A549 (cell line): ENCODE measurements around the gene NPBWR2. TPM values are rescaled to one million over a fixed set of nuclear protein-coding genes. Genes with fewer than 3 reads are reported as not detected.

Experiments
- ATAC-seq, 2 experiments: fragments of 200-7000 bp in 1 of 2; fragments of >200 bp in 1 of 2; cut with Nextera tagmentation in 1 of 2; cut with Tn5 transposase in 1 of 2; 3 replicates each; pipeline versions ENCODE4 v1.8.0 to v1.9.1; 2018 to 2020; ENCODE audit warnings: mild to moderate bottlenecking in 1 of 2, moderate library complexity in 1 of 2
- CTCF ChIA-PET: fragments of 300-600 bp; sonication (Branson Sonifier 250); formaldehyde crosslinking; extraction: SDS; loops from one replicate; lab custom pipeline; 2021; ENCODE audit warnings: antibody characterized with exemption, inconsistent platforms; lab: Yijun Ruan, JAX
- POLR2A ChIA-PET: fragments of 350-600 bp; formaldehyde crosslinking; extraction: SDS; loops from one replicate; lab custom pipeline; 2021; ENCODE audit warnings: antibody characterized with exemption, inconsistent platforms; lab: Yijun Ruan, JAX
- DNase-seq, 2 experiments: peaks; one replicate each; pipeline versions ENCODE4 v3.0.0 to v3.0.0-alpha.2; 2011 to 2016; ENCODE audit warnings: low read depth in 1 of 2, low spot score in 1 of 2
- FAIRE-seq: peaks from 2 replicates; lab custom pipeline; 2011; peaks lifted over from hg19 to GRCh38; lab: Jason Lieb, UNC
- H3K27ac ChIP-seq, 2 experiments: fragments of >200 bp; sonication (Bioruptor Twin); formaldehyde crosslinking; 3 replicates each; pipeline ENCODE4 v1.5.1; 2016 to 2017
- H3K4me1 ChIP-seq: fragments of >200 bp; sonication (Bioruptor Twin); formaldehyde crosslinking; 3 replicates; pipeline ENCODE4 v1.6.1; 2016
- H3K4me2 ChIP-seq: fragments of >200 bp; sonication (Bioruptor Twin); formaldehyde crosslinking; 3 replicates; pipeline ENCODE4 v1.6.1; 2016
- H3K4me3 ChIP-seq: fragments of >200 bp; sonication (Bioruptor Twin); formaldehyde crosslinking; 3 replicates; pipeline ENCODE4 v1.5.1; 2016
- H3K9me3 ChIP-seq: fragments of >200 bp; sonication (Bioruptor Twin); formaldehyde crosslinking; 3 replicates; pipeline ENCODE4 v1.6.1; 2016
- CBX2 ChIP-seq: fragments of 200-600 bp; sonication (generic); IDR thresholded peaks from 2 replicates; pipeline ENCODE4 v1.6.1; 2016; ENCODE audit warnings: low read depth, mild to moderate bottlenecking, borderline replicate concordance
- CBX8 ChIP-seq: fragments of 200-600 bp; sonication (generic); IDR thresholded peaks from 2 replicates; pipeline ENCODE4 v1.6.1; 2016
- CEBPB ChIP-seq, 2 experiments: fragments of >200 bp in 1 of 2; sonication (Bioruptor Twin) in 1 of 2; formaldehyde crosslinking in 1 of 2; IDR thresholded peaks; 2 replicates each; pipeline ENCODE4 v1.6.1; 2012 to 2016
- CHD2 ChIP-seq: fragments of 150-350 bp; IDR thresholded peaks from 2 replicates; pipeline ENCODE4 v1.6.1; 2014; ENCODE audit warnings: low read length; ENCODE audit not compliant: partially characterized antibody
- EHF ChIP-seq: fragments of 250-450 bp; sonication (Bioruptor Pico); IDR thresholded peaks from 2 replicates; pipeline ENCODE4 v1.5.0; 2020; ENCODE audit warnings: mild to moderate bottlenecking
- FOXS1 ChIP-seq: fragments of 250-450 bp; sonication (Bioruptor Pico); IDR thresholded peaks from 2 replicates; pipeline ENCODE4 v1.5.0; 2020; ENCODE audit warnings: mild to moderate bottlenecking, moderate library complexity
- GATA3 ChIP-seq: IDR thresholded peaks from 2 replicates; pipeline ENCODE4 v1.6.1; 2012; ENCODE audit warnings: borderline replicate concordance
- HOXB5 ChIP-seq: fragments of 250-450 bp; sonication (Bioruptor Pico); IDR thresholded peaks from 2 replicates; pipeline ENCODE4 v1.5.0; 2020; ENCODE audit warnings: mild to moderate bottlenecking, moderate library complexity
- JUN ChIP-seq, 2 experiments: fragments of >200 bp; sonication (Bioruptor Twin); formaldehyde crosslinking; IDR thresholded peaks; 2 replicates in 1 of 2; 3 replicates in 1 of 2; pipeline ENCODE4 v1.6.1; 2016 to 2017
- MAZ ChIP-seq: fragments of 150-350 bp; IDR thresholded peaks from 2 replicates; pipeline ENCODE4 v1.6.1; 2014; ENCODE audit warnings: antibody characterized with exemption, low read depth, low read length, borderline replicate concordance
- MYC ChIP-seq: IDR thresholded peaks from 2 replicates; pipeline ENCODE4 v1.6.1; 2012; ENCODE audit warnings: mild to moderate bottlenecking, inconsistent platforms, low read length, improper control_type of control experiment, borderline replicate concordance
- NPAS2 ChIP-seq: fragments of 250-450 bp; sonication (Bioruptor Pico); IDR thresholded peaks from 2 replicates; pipeline ENCODE4 v1.8.0; 2022; ENCODE audit warnings: mild to moderate bottlenecking, moderate library complexity, borderline replicate concordance
- POLR2AphosphoS2 ChIP-seq: conservative IDR thresholded peaks from 2 replicates; pipeline ENCODE4 v1.6.1; 2012; ENCODE audit warnings: low read length, improper control_type of control experiment, inconsistent platforms
- RAD21 ChIP-seq, 2 experiments: fragments of >200 bp in 1 of 2; sonication (Bioruptor Twin) in 1 of 2; formaldehyde crosslinking in 1 of 2; IDR thresholded peaks in 1 of 2; conservative IDR thresholded peaks in 1 of 2; 2 replicates in 1 of 2; 3 replicates in 1 of 2; pipeline ENCODE4 v1.6.1; 2012 to 2018; ENCODE audit warnings: inconsistent platforms in 1 of 2
- SMC3 ChIP-seq: fragments of >200 bp; sonication (Bioruptor Twin); formaldehyde crosslinking; IDR thresholded peaks from 3 replicates; pipeline ENCODE4 v1.6.1; 2018; ENCODE audit warnings: inconsistent platforms
- SREBF2 ChIP-seq: fragments of 450-650 bp; IDR thresholded peaks from 2 replicates; pipeline ENCODE4 v1.6.1; 2014; ENCODE audit warnings: mild to moderate bottlenecking, moderate library complexity
- ZFP36 ChIP-seq: fragments of 450-650 bp; IDR thresholded peaks from 2 replicates; pipeline ENCODE4 v1.6.1; 2014; ENCODE audit warnings: borderline replicate concordance; ENCODE audit not compliant: partially characterized antibody
- WGBS: methylation state at CpG from one replicate; pipeline ENCODE4 v1.1.6; 2017; ENCODE audit errors: missing lambda C conversion rate; 5-methylcytosine and 5-hydroxymethylcytosine counted together
- polyA plus RNA-seq, 4 experiments: library from polyadenylated mRNA; depleted of rRNA in 3 of 4; stranded (reverse); fragments of >200 nt; fragmentation: RNase III in 1 of 4; extraction: RNeasy Plus Mini Kit Qiagen cat#74134 plus additional on column Dnase treatment in 1 of 4; gene quantifications; 2 replicates in 3 of 4; 3 replicates in 1 of 4; pipeline ENCODE4 v1.2.3, GENCODE V29; 2011 to 2017
- TF ChIP-seq, protein P1 (sequence below): fragments of 200-600 bp; sonication (generic); IDR thresholded peaks from 2 replicates; pipeline ENCODE4 v1.6.1; 2016; ENCODE audit warnings: antibody characterized with exemption, mild to moderate bottlenecking, moderate library complexity
- TF ChIP-seq, protein P2 (sequence below): fragments of 250-450 bp; sonication (Bioruptor Pico); IDR thresholded peaks from 2 replicates; pipeline ENCODE4 v1.5.0; 2021; ENCODE audit warnings: mild to moderate bottlenecking, moderate library complexity, borderline replicate concordance
- TF ChIP-seq, protein P3 (sequence below): IDR thresholded peaks from 2 replicates; pipeline ENCODE4 v1.6.1; 2012; ENCODE audit warnings: low read depth, borderline replicate concordance
- TF ChIP-seq, protein P4 (sequence below): fragments of 450-650 bp; IDR thresholded peaks from 2 replicates; pipeline ENCODE4 v1.6.1; 2014; ENCODE audit warnings: antibody characterized with exemption
- TF ChIP-seq, protein P5 (sequence below): fragments of >200 bp; sonication (Bioruptor Twin); formaldehyde crosslinking; IDR thresholded peaks from 3 replicates; pipeline ENCODE4 v1.5.1; 2016

The NPBWR2 gene
- polyA plus RNA-seq, 2 of the 4 experiments (the other 2 are of a cell fraction): not detected

DNA sequence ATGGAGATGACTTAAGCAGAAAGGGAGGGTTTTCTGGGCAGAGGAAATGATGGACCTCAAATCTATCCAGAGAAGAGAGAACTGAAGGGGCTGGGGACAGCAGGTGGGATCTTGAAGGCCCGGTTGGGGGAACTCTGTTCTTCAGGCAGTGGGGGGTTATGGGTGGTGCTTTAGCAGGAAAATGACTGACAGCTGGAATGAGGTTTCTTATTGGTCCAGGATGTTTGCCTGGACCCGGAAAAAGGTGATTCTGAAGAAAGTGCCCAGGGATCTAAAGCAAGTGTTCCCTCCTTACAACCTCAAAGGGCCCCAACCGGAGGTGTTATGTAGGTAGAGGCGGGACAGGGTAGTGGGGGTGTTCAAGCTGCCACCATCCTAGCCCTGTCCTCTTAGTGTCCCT lies 11.9 kb downstream of the NPBWR2 start:
- FAIRE-seq: no peak

DNA sequence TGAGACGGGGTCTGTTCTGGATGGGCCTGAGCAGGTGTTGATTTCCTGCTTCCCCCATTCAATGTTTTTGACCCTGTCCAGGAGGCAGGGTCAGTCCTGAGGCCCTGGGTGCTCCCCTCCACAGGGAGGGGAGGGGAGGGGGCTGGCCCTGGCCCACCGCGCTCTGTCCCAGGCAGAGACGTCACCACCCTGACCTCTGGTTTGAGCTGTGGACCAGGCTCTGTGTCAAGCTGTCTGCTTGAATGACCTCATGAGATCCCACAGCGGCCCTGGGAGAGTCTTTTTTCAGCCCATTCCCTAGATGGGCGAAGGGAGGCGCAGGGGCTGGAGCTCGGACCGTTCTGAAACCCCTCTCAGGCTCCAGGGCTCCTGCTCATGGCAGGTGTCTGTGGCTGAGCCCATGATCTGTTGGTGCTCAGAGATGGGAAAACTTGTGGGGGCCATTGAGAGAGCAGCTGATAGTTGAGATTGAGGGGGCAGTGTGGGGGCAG lies 14.3 kb downstream of the NPBWR2 start:
- ATAC-seq (peak; percentile 15 to 82; a peak in 3 of 6 replicates), DNase-seq (peak in 1 of 2 experiments; percentile 55), FAIRE-seq (no peak)
- ChIA-PET CTCF (interaction anchor here (0.9 to 1.9 kb wide), 2 partner anchors 9 kb away, joined by 3 to 7 read pairs; partner anchors contain the start of gene LKAAEAR1), POLR2A (interaction anchor here (0.6 kb wide), 1 partner anchor 1749 kb away, joined by 4 read pairs; no protein-coding TSS in a partner anchor)
- Histone ChIP-seq H3K27ac (no peak overlapping the region), H3K4me1 (no peaks in the 10 kb centered on the region), H3K4me3 (no peak overlapping the region), H3K4me2 (no peak overlapping the region), H3K9me3 (no peaks in the 10 kb centered on the region)
- WGBS: 36% methylated on average over 6 of the region's 9 CpGs
- no peak for TF ChIP-seq CHD2
- TF ChIP-seq, protein P1, sequence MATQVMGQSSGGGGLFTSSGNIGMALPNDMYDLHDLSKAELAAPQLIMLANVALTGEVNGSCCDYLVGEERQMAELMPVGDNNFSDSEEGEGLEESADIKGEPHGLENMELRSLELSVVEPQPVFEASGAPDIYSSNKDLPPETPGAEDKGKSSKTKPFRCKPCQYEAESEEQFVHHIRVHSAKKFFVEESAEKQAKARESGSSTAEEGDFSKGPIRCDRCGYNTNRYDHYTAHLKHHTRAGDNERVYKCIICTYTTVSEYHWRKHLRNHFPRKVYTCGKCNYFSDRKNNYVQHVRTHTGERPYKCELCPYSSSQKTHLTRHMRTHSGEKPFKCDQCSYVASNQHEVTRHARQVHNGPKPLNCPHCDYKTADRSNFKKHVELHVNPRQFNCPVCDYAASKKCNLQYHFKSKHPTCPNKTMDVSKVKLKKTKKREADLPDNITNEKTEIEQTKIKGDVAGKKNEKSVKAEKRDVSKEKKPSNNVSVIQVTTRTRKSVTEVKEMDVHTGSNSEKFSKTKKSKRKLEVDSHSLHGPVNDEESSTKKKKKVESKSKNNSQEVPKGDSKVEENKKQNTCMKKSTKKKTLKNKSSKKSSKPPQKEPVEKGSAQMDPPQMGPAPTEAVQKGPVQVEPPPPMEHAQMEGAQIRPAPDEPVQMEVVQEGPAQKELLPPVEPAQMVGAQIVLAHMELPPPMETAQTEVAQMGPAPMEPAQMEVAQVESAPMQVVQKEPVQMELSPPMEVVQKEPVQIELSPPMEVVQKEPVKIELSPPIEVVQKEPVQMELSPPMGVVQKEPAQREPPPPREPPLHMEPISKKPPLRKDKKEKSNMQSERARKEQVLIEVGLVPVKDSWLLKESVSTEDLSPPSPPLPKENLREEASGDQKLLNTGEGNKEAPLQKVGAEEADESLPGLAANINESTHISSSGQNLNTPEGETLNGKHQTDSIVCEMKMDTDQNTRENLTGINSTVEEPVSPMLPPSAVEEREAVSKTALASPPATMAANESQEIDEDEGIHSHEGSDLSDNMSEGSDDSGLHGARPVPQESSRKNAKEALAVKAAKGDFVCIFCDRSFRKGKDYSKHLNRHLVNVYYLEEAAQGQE: no peak
- TF ChIP-seq, protein P2, sequence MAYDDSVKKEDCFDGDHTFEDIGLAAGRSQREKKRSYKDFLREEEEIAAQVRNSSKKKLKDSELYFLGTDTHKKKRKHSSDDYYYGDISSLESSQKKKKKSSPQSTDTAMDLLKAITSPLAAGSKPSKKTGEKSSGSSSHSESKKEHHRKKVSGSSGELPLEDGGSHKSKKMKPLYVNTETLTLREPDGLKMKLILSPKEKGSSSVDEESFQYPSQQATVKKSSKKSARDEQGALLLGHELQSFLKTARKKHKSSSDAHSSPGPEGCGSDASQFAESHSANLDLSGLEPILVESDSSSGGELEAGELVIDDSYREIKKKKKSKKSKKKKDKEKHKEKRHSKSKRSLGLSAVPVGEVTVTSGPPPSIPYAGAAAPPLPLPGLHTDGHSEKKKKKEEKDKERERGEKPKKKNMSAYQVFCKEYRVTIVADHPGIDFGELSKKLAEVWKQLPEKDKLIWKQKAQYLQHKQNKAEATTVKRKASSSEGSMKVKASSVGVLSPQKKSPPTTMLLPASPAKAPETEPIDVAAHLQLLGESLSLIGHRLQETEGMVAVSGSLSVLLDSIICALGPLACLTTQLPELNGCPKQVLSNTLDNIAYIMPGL: no peak
- no peak for TF ChIP-seq FOXS1 (CRISPR knock-in tag)
- no peak for TF ChIP-seq NPAS2 (CRISPR knock-in tag)
- TF ChIP-seq, protein P3, sequence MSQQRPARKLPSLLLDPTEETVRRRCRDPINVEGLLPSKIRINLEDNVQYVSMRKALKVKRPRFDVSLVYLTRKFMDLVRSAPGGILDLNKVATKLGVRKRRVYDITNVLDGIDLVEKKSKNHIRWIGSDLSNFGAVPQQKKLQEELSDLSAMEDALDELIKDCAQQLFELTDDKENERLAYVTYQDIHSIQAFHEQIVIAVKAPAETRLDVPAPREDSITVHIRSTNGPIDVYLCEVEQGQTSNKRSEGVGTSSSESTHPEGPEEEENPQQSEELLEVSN: no peak
- no peak for TF ChIP-seq JUN (IDR thresholded peaks at IDR 0.05)
- no peak for TF ChIP-seq MAZ
- TF ChIP-seq, protein P4, sequence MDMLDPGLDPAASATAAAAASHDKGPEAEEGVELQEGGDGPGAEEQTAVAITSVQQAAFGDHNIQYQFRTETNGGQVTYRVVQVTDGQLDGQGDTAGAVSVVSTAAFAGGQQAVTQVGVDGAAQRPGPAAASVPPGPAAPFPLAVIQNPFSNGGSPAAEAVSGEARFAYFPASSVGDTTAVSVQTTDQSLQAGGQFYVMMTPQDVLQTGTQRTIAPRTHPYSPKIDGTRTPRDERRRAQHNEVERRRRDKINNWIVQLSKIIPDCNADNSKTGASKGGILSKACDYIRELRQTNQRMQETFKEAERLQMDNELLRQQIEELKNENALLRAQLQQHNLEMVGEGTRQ: no peak
- no peak for TF ChIP-seq CEBPB (IDR thresholded peaks at IDR 0.05)
- TF ChIP-seq RAD21 (conservative IDR thresholded peaks at IDR 0.05 in 1 of 2, IDR thresholded peaks at IDR 0.05 in 1 of 2): no peak
- no peak for TF ChIP-seq POLR2AphosphoS2
- no peak for TF ChIP-seq CBX2
- TF ChIP-seq MYC: no peak
- TF ChIP-seq SREBF2: no peak
- no peak for TF ChIP-seq GATA3
- TF ChIP-seq, protein P5, sequence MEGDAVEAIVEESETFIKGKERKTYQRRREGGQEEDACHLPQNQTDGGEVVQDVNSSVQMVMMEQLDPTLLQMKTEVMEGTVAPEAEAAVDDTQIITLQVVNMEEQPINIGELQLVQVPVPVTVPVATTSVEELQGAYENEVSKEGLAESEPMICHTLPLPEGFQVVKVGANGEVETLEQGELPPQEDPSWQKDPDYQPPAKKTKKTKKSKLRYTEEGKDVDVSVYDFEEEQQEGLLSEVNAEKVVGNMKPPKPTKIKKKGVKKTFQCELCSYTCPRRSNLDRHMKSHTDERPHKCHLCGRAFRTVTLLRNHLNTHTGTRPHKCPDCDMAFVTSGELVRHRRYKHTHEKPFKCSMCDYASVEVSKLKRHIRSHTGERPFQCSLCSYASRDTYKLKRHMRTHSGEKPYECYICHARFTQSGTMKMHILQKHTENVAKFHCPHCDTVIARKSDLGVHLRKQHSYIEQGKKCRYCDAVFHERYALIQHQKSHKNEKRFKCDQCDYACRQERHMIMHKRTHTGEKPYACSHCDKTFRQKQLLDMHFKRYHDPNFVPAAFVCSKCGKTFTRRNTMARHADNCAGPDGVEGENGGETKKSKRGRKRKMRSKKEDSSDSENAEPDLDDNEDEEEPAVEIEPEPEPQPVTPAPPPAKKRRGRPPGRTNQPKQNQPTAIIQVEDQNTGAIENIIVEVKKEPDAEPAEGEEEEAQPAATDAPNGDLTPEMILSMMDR: no peak
- no peak for TF ChIP-seq HOXB5 (CRISPR knock-in tag)

More for the DNA sequence above, 11.9 kb downstream of the NPBWR2 start:
- CTCF ChIA-PET: interaction anchor here (0.9 to 1.6 kb wide), 2 partner anchors 12 to 21 kb away, joined by 4 to 5 read pairs; partner anchors contain the start of gene LKAAEAR1
- POLR2A ChIA-PET: no interaction called here
- TF ChIP-seq, protein P4: no peak
- TF ChIP-seq CBX8 (no peak), ZFP36 (no peak), NPAS2 (CRISPR knock-in tag) (no peak), EHF (CRISPR knock-in tag) (no peak), RAD21 (conservative IDR thresholded peaks at IDR 0.05 in 1 of 2, IDR thresholded peaks at IDR 0.05 in 1 of 2) (no peak), SMC3 (no peak)
- TF ChIP-seq, protein P2: no peak
- TF ChIP-seq, all 56 proteins: peak for 0
- Histone ChIP-seq H3K27ac (no peak overlapping the region), H3K4me3 (no peak overlapping the region), H3K9me3 (no peaks in the 10 kb centered on the region), H3K4me1 (no peaks in the 10 kb centered on the region), H3K4me2 (no peak overlapping the region)
- 48% methylated on average over 4 of the region's 4 CpGs for WGBS
- DNase-seq: no peak
- ATAC-seq: no peak
